Activated T-helper 17 cell treated with anti-CD3 and anti-CD28 coated beads, Interleukin-2, amount 50 U/mL, for 72 hours (primary cell): Measurements from ENCODE around the gene KCNQ1. TPM values are rescaled to one million over a fixed set of nuclear protein-coding genes. Genes with fewer than 3 reads are reported as not detected.

ENCODE experiments used
- ATAC-seq: fragments of 150-1000 bp; cut with Tn5 transposase; replicated peaks from 2 replicates; pipeline ENCODE4 v1.10.0; 2021; ENCODE audit warnings: mild to moderate bottlenecking, moderate library complexity
- H3K27ac Mint-ChIP-seq: one replicate; pipeline ENCODE4 v1.8.0; 2022; ENCODE audit warnings: mixed read lengths
- H3K27me3 Mint-ChIP-seq: one replicate; pipeline ENCODE4 v1.8.0; 2022; ENCODE audit warnings: mixed read lengths
- H3K36me3 Mint-ChIP-seq: one replicate; pipeline ENCODE4 v1.8.0; 2022; ENCODE audit warnings: low read depth, mild to moderate bottlenecking, mixed read lengths
- H3K4me1 Mint-ChIP-seq: one replicate; pipeline ENCODE4 v1.8.0; 2022; ENCODE audit warnings: mixed read lengths
- H3K4me3 Mint-ChIP-seq: one replicate; pipeline ENCODE4 v1.8.0; 2022; ENCODE audit warnings: mild to moderate bottlenecking, mixed read lengths
- H3K9me3 Mint-ChIP-seq: one replicate; pipeline ENCODE4 v1.8.0; 2022; ENCODE audit warnings: mixed read lengths
- total RNA-seq, 2 donors: library from RNA; stranded (reverse); gene quantifications; one replicate each; pipeline ENCODE4 v1.2.3, GENCODE V29; 2022

The KCNQ1 gene
- total RNA-seq, 2 donors from 2014 or later = 7.0 to 9.7 TPM

- H3K9me3 Mint-ChIP-seq = no peaks in the 10 kb centered on the region
- no peak overlapping the region for H3K4me3 Mint-ChIP-seq
- no peak overlapping the region for H3K27ac Mint-ChIP-seq
- no peaks in the 10 kb centered on the region for H3K4me1 Mint-ChIP-seq
- H3K36me3 Mint-ChIP-seq = no peaks in the 10 kb centered on the region
- no peak for ATAC-seq
- no peaks in the 10 kb centered on the region for H3K27me3 Mint-ChIP-seq
These were observed 295.6 kb downstream of the KCNQ1 start for GRCh38 chr11:2740275-2740940.

DNA sequence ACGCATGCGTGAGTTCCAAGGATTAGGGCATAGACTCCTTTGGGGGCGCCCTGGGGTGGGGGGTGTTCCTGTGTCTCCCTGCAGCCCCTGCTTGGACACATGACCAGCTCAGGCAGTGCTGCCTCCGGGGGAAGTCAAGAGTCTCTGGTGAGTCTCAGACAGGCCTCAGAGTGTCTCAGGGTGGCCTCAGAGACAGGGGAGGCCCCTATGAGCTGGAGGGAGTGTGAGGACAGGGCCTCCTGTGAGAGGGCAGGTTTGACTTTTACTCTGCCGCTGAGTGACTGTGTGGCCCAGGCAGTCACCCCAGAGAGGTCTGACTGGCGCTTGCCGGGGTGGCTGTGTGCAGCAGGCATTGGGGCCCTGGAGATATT lies 296.2 kb downstream of the KCNQ1 start:
- Mint-ChIP-seq H3K27me3 (no peaks in the 10 kb centered on the region), H3K27ac (no peak overlapping the region), H3K9me3 (no peaks in the 10 kb centered on the region), H3K4me3 (no peak overlapping the region), H3K36me3 (no peaks in the 10 kb centered on the region), H3K4me1 (no peaks in the 10 kb centered on the region)
- peak; percentile 29 for ATAC-seq

GRCh38 chr11:2741377-2742131 lies 296.7 kb downstream of the KCNQ1 start:
- Mint-ChIP-seq H3K36me3 (no peaks in the 10 kb centered on the region), H3K27ac (no peak overlapping the region), H3K4me3 (no peak overlapping the region), H3K27me3 (no peaks in the 10 kb centered on the region), H3K4me1 (no peaks in the 10 kb centered on the region), H3K9me3 (no peaks in the 10 kb centered on the region)
- ATAC-seq = no peak

DNA sequence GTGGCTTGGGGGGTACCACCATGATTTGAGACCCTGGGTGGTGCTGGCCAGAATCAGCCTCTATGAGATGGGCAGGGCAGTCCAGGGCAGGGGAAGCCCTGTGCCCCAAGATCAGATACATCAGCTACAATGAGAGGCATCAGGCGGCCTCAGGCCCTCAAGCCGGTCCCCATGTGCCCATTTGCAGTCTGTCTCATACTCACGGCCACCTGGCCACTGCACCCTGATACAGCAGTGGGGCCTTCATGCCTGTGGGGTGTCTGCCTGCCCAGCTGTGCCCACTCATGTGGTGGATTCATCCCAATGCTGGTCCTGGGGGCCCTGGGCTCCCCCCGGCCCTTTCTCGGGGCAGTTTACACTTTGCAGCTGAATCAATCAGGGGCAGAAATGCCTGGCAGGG lies 297.4 kb downstream of the KCNQ1 start:
- H3K27me3 Mint-ChIP-seq = no peaks in the 10 kb centered on the region
- no peaks in the 10 kb centered on the region for H3K4me1 Mint-ChIP-seq
- no peaks in the 10 kb centered on the region for H3K9me3 Mint-ChIP-seq
- no peak overlapping the region for H3K27ac Mint-ChIP-seq
- no peaks in the 10 kb centered on the region for H3K36me3 Mint-ChIP-seq
- ATAC-seq = no peak
- no peak overlapping the region for H3K4me3 Mint-ChIP-seq

DNA sequence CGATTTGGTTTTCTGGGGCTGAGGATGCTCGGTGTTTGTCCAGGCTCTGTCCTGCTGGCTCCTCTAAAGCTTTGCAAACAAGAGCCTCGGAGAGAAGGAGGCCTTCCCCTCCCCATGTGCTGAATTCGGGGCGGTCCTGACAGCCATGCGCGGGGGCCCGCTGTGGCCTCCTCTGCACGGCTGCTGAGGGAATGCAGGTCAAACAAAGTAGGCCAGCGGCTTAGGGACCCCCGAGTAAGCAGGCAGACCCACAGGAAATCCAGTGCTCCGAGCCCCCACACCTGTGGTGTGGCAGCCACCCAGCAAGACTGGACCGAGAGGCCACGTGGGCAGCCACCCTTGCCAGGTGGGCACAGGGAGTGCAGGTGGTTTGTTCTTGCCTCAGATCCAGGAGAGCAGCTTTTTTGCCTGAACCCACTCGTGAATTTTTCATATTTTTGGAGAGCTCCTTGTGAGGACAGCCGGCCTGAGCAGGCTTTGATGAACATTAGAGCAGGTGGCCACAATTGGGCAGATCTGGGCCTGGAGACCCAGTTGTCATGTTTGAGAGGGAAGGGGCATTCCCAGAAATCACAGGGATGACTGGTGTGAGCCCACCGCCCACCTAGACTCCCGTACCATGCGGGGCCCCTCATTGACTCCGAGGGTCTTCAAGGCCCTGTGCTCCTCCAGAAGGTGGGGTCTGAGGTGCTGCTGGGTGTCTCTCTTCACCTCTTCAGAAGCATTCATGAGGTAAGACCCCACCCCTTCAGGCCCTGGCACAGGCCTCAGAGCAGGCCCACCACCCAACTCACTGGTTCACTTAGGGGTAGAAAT lies 298.0 kb downstream of the KCNQ1 start:
- Mint-ChIP-seq H3K4me1 (no peaks in the 10 kb centered on the region), H3K4me3 (no peak overlapping the region), H3K36me3 (no peaks in the 10 kb centered on the region), H3K27me3 (no peaks in the 10 kb centered on the region), H3K9me3 (no peaks in the 10 kb centered on the region), H3K27ac (no peak overlapping the region)
- ATAC-seq = no peak

GRCh38 chr11:2743427-2744110 lies 298.8 kb downstream of the KCNQ1 start:
- Mint-ChIP-seq H3K9me3 (no peaks in the 10 kb centered on the region), H3K27me3 (no peaks in the 10 kb centered on the region), H3K4me3 (no peak overlapping the region), H3K4me1 (no peaks in the 10 kb centered on the region), H3K27ac (no peak overlapping the region), H3K36me3 (no peaks in the 10 kb centered on the region)
- ATAC-seq = no peak

DNA sequence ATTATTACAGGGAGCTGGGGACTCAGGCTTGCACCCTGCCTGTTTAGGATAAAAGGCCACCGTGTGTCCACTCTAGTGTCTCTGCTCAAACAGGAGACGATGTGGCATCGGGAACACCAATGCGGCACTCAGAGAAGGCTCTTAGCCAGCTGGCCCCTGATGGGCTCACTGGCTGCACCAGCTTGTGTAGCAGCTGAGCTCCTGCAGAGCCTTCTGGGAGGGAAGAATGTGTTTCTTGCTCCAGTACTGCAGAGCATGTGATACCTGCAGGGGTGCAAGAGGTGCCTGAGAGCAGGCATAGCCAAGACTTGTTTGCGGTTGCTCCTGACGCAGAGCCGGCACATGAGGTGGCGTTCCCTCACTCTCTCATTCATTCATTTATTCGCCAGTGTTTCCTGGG lies 299.4 kb downstream of the KCNQ1 start:
- Mint-ChIP-seq H3K4me1 (no peaks in the 10 kb centered on the region), H3K36me3 (no peaks in the 10 kb centered on the region), H3K27ac (no peak overlapping the region), H3K4me3 (no peak overlapping the region), H3K27me3 (no peaks in the 10 kb centered on the region), H3K9me3 (no peaks in the 10 kb centered on the region)
- no peak for ATAC-seq

DNA sequence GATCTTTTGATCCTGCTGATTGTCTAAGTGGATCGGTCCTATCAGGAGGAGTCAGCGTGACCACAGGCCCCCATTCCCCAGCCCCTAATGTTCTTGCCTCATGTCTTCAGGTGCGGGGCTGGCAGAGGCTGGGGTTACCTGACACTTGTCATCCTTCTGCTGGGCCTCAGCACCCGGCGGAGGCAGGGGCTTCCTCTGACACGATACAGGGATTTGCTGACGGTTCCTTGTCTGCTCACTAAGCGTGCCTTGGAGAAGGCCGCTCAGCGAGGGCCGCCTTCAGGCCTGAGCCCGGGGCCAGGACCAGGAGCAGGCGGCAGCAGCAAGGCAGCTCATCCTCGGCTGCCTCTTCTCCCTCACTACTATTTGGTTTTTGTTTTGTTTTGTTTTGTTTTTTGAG lies 300.7 kb downstream of the KCNQ1 start:
- Mint-ChIP-seq H3K27me3 (no peaks in the 10 kb centered on the region), H3K36me3 (no peaks in the 10 kb centered on the region), H3K9me3 (no peaks in the 10 kb centered on the region), H3K27ac (no peak overlapping the region), H3K4me1 (no peaks in the 10 kb centered on the region), H3K4me3 (no peak overlapping the region)
- no peak for ATAC-seq

DNA sequence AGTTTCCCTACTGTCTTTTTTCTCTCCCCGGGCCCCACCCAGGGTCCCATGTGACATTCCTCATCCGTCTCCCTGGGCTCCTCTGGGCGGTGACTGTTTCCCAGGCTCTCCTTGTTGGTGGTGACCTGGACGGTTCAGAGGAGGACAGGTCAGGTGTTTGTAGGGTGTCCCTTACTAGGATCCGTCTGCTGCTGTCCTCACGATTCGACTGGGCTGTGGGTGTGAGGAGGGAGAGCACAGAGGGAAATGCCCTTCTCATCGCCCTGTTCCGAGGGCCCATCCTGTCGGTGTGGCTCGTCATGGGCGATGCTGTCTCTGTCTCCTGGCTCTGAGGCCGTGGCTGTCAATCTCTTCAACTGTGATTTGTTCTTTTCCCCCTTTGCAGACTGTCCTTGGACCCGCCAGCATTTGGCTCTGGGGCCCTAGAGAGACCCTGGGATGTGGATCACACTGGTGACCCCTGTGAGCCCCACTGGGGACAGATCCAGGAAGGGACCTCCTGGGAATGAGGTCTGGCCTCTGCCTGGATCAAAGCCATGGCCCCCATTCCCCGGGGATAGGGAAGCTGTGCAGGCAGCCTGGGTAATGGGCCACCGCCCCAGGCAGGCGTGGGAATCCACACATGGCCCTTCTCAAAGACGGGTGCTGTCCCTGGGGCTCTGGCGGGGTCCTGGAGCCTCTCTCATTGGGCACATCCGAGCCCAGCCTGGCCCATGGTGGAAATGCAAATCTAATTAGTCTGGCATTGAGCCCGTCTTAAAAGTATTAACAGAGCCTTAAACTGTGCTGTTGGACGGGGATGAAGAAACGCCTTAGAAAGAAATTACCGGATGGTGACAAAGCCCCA lies 301.8 kb downstream of the KCNQ1 start:
- Mint-ChIP-seq H3K4me3 (no peak overlapping the region), H3K36me3 (no peaks in the 10 kb centered on the region), H3K4me1 (no peaks in the 10 kb centered on the region), H3K9me3 (no peaks in the 10 kb centered on the region), H3K27ac (no peak overlapping the region), H3K27me3 (no peaks in the 10 kb centered on the region)
- ATAC-seq = no peak

GRCh38 chr11:2747248-2748027 lies 302.6 kb downstream of the KCNQ1 start:
- no peaks in the 10 kb centered on the region for H3K27me3 Mint-ChIP-seq
- H3K4me3 Mint-ChIP-seq = no peak overlapping the region
- no peaks in the 10 kb centered on the region for H3K9me3 Mint-ChIP-seq
- H3K27ac Mint-ChIP-seq = no peak overlapping the region
- ATAC-seq = no peak
- H3K4me1 Mint-ChIP-seq = no peaks in the 10 kb centered on the region
- no peaks in the 10 kb centered on the region for H3K36me3 Mint-ChIP-seq

GRCh38 chr11:2748061-2748813 lies 303.4 kb downstream of the KCNQ1 start:
- Mint-ChIP-seq H3K9me3 (no peaks in the 10 kb centered on the region), H3K27ac (no peak overlapping the region), H3K4me3 (no peak overlapping the region), H3K36me3 (no peaks in the 10 kb centered on the region), H3K27me3 (no peaks in the 10 kb centered on the region), H3K4me1 (no peaks in the 10 kb centered on the region)
- no peak for ATAC-seq

DNA sequence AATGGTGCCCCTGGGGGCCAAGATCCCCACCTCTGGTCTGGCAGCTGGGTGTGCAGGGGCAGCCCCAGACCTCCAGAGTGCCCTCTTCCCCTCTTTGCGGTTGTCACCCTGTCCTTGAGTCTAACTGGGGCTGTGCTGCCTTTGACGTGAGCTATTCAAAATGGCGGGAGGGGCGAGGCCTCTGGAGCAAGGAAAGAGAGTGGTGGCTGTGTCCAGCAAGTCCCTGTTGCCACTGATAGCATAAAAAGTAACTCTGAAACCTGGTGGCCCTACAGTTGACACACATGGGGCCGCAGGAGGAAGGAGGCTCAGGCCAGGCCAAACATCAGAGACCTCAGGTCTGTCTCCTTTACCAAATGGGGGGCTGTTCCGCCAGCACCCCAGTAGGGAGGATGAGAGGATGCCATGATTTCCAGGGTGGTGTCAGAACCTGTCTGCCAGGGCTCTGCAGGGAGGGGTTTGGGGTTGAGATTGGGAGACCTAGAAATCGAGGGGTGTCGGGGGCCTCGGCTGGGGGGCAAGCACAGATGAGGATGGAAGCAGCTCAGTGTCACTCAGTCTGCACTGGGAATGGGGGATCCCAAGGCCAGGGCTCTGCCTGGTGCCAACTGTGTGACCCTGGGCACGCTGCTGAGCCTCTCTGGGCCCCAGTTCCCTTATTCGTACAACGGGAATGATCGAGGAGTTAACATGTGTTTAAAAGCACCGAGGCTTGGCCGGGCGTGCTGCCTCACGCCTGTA lies 304.2 kb downstream of the KCNQ1 start:
- no peaks in the 10 kb centered on the region for H3K9me3 Mint-ChIP-seq
- no peaks in the 10 kb centered on the region for H3K4me1 Mint-ChIP-seq
- no peaks in the 10 kb centered on the region for H3K27me3 Mint-ChIP-seq
- H3K27ac Mint-ChIP-seq = no peak overlapping the region
- no peaks in the 10 kb centered on the region for H3K36me3 Mint-ChIP-seq
- H3K4me3 Mint-ChIP-seq = no peak overlapping the region
- ATAC-seq = no peak
